ENCODE results near the gene FAM89A.
"Not testable (repeated sequence)": the region's sequence is repeated elsewhere in the genome, so short reads cannot be mapped to it uniquely, and the experiment has no call there.

The FAM89A gene

DNA sequence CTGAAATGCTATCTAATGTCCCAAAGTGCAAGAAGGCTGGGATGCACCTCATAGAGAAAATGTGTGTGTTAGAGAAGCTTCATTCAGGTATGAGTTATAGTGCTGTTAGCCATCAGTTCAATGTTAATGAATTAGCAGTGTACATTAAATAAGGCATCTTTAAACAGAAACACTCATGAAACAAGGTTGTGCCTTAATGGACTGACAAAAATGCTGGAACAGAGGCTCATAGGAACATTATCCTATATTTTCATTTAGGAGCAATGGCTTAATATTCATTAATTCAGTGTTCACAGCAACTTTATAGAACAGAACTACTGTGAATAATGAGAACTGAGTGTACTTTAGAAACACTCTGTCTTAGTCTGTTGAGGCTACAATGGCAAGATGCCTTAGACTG is 15.2 kb upstream of the FAM89A start:
- DNase-seq (ENCODE audit: low spot score) = no peak

DNA sequence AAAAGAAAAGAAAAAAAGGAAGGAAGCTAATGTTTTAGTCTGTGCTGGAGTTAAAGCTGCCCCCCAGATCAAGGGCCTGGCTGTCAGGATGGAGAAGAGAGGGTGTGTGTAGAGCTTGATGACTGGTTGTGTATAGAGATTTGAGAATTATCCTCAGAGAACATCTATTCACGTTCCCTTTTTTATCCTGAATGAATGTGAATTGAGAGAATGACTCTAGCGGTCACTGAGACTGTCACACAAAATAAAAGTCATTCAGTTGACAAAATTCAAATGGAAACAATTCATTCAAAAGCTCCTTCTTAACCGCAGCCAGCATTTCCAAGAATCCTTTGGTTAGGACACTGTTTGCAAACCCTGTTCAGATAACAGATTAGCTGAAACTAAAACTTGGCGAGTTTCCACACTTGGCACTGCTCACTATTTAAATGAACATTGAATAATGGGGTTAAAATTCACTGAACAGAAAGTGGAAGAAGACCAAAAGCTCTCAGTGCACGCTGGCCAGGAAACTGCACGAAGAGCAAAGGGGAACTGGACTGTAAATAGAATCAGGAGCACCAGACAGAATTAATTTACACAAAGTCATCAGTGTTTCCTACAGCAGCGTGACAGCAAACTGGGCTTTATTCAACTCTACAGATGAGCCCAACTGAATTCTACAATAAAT is 13.6 kb upstream of the FAM89A start:
- DNase-seq (ENCODE audit: low spot score) = peak; percentile 85

DNA sequence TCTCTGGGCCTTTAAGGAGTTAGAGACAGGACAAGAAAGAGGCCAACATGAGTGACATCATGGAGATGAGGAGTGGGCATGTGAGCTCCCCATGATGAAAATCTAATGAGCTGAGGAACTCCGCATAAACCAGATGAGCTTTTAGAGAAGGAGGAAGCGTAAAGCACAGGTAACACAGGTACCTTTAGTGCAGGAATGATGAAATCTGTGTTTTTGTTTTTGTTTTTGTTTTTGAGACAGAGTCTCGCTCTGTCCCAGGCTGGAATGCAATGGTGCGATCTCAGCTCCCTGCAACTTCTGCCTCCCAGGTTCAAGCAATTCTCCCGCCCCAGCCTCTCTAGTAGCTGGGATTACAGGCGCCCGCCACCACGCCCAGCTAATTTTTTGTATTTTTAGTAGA is 12.7 kb upstream of the FAM89A start:
- DNase-seq (ENCODE audit: low spot score) = no peak

DNA sequence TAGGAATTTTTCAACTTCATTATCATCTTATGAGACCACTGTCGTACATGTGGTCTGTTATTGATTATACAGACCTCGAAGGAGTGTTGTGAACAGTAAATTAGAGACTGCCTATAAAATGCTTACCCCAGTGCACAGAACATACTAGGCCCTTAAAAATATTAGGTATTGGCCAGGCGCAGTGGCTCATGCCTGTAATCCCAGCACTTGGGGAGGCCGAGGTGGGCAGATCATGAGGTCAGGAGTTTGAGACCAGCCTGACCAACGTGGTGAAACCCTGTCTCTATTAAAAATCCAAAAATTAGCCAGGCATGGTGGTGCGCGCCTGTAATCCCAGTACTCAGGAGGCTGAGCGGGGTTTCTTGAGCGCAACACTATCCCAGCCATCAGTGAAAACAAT is 10.9 kb upstream of the FAM89A start:
- DNase-seq (ENCODE audit: low spot score) = not testable (repeated sequence)

DNA sequence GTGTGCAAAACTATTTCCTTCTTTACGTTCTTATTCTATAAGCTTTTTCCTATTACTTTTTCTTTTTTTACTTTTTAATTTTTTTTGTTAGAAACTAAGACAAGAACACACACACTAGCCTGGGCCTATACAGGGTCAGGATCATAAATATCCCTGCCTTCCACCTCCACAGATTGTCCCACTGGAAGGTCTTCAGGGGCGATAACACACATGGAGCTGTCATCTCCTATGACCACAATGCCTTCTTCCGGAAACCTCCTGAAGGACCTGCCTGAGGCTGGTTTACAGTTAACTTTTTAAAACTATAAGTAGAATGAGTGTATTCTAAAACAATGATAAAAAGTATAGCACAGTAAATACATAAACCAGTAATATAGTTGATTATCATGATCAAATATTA is 10.3 kb upstream of the FAM89A start:
- DNase-seq (ENCODE audit: low spot score) = no peak

DNA sequence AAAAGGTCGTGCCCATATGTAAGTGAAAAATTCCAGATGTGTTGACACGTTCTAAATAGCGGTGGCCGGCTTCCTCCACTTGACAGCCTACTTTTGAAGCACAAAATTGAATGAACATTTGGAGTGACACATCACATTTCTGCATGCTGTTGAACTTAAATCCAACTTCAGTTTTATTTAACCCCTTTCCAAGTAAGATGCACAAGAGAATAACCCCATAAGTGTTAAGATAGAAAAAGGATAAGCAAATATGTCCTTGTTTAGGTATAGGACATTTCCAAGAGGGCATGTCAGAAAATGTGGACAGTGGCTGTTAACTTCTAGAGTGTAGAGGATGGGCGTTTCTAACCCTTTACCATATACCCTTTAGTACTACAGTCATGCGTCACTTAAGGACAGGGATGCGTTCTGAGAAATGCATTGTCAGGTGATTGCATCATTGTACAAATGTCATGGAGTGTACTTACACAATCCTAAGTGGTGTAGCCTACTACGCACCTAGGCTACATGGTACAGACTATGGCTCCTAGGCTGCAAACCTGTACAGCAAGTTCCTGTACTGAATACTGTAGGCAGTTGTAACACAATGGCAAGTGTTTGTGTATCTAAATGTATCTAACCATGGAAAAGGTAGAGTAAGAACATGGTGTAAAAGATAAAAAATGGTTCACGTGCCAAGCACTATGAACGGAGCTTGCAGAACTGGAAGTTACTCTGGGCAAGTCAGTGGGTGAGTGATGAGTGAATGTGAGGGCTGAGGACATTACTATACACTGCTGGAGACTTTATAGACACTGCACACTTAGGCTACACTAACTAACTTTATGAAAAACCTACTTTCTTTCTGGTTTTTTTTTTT is 9.3 kb upstream of the FAM89A start:
- DNase-seq (ENCODE audit: low spot score) = no peak

DNA sequence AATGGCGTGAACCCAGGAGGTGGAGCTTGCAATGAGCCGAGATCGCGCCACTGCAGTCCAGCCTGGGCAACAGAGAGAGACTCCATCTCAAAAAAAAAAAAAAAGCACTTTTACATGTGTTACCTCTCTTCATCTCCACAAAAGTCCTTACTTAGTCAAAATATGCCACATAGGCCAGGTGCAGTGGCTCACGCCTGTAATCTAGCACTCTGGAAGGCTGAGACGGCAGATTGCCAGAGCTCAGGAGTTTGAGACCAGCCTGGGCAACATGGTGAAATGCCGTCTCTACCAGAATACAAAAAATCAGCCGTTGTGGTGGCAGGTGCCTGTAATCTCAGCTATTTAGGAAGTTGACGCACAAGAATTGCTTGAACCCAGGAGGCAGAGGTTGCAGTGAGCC is 8.4 kb upstream of the FAM89A start:
- DNase-seq (ENCODE audit: low spot score) = not testable (repeated sequence)

DNA sequence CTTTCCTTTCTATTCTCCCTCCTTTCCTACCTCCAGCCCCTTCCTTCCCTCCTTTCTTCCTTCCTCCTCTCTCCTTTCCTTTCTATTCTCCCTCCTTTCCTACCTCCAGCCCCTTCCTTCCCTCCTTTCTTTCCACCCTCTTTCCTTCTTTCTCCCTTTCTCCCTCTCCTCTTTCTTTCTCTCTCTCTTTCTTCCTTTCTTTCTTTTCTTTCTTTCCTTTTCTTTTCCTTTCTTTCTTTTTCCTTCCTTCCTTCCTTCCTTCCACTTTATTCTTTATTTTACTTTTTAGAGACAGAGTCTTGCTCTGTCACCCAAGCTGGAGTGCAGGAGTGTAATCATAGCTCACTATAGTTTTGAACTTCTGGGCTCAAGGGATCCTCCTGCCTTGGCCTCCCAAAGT is 7.5 kb upstream of the FAM89A start:
- DNase-seq (ENCODE audit: low spot score) = not testable (repeated sequence)

DNA sequence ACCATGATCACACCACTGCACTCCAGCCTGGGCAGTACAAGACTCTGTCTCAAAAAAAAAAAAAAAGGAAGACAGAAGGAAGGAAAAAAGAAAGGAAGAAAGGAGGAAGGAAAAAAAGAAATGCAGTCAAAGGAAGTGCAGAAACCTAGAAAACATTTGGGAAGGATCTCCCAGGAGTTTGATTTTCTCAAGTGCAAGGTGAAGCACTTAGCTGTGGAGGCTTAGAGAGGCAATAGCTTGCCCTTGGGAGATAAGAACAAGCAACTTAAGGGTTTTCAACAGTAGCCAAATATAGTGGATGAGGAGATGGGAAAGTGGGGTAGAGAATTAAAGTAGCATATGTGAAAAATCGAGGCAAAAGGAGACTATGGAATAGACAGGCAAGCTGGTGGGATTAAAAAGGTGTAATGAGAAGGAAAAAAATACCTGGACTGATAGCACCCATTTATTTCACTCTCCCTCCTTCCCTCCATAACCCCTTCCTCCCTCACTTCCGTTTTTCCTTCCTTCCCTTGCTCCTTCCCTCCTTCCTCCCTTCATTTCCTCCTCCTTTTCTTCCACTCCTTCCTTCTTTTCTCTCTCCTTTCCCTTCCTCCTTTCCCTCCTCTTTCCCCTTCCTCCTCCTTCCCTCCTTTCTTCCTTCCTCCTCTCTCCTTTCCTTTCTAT is 6.8 kb upstream of the FAM89A start:
- DNase-seq (ENCODE audit: low spot score) = no peak

DNA sequence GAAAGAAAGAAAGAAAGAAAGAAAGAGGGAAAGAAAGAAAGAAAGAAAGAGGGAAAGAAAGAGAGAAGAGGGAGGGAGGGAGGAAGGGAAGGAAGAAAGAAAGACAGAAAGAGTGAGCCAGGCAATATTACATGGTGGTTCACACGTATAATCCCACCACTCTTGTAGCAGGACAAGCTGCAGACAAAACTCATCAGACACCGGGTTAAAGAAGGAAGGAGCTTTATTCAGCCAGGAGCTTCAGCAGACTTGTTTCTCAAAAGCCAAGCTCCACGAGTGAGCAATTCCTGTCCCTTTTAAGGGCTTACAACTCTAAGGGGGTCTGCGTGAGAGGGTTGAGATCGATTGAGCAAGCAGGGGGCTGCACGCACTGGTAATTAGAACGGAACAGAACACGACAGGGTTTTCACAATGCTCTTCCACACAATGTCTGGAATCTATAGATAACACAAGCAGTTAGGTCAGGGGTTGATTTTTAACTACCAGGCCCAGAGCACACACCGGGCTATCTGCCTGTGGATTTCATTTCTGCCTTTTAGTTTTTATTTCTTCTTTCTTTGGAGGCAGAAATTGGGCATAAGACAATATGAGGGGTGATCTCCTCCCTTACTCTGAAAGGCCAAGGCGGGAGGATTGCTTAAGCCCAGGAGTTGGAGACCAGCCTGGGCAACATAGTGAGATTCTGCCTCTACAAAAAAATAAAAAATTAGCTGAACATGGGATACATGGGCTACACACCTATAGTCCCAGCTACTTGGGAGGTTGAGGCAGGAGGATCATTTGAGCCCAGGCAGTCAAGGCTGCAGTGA is 6.1 kb upstream of the FAM89A start:
- DNase-seq (ENCODE audit: low spot score) = not testable (repeated sequence)

DNA sequence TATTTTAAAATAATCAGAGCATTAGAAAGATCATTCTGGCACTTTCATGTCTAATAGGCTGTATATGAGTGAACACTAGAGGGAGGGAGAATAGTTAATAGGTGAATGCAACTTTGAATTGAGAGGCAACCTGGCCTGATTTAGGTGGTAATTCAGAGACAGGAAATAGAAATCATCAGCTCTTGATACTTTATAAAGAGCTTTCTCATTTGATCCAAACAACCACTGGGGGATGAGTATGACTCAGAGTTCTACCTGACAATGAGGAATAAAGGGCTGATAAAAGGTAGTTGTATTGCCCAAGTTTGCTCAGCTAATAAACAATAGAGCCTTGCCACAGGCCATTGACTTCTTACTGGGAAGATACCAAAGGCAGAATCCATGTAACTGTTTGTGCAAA is 5.2 kb upstream of the FAM89A start:
- DNase-seq (ENCODE audit: low spot score) = no peak

DNA sequence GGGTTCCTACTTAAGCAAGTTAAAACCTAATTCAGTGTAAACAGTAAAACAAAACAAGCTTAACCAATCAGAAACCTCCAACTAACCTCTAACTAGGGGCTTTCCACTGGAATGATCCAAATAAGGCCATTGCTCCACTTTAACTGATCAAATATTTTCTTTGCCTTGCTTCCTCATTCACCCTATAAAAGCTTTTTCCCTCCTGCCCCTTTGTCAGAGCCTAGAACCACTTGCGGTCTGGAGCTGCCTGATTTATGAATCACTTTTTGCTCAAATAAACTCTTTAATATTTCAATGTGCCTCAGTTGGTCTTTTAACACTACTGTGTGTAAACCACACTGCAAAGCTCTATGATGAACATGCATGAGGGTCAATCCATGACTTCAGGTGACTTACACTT is 4.5 kb upstream of the FAM89A start:
- no peak for DNase-seq (ENCODE audit: low spot score)

DNA sequence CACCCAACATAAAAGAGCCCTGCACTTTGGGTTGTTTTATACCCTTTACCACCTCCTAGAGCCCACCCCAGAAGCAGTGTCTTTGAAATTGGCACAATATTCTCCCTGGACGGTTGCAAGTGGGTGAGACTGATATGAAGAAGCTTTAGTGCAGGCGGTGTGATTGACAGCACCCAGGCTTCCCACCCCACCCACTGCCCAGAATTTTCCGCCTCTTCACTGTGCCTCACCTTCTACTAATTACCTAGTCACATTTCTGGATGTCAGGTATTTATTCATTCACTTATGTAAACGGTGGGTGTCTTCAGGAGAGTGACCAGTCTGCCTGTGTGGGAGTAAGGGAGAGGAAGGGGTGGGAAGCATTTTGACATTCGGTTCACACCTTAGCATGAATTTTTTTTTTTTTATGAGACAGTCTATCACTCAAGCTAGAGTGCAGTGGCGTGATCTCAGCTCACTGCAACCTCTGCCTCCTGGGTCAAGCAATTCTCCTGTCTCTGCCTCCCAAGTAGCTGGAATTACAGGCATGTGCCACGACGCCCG is 1.7 kb upstream of the FAM89A start:
- DNase-seq (ENCODE audit: low spot score) = no peak

DNA sequence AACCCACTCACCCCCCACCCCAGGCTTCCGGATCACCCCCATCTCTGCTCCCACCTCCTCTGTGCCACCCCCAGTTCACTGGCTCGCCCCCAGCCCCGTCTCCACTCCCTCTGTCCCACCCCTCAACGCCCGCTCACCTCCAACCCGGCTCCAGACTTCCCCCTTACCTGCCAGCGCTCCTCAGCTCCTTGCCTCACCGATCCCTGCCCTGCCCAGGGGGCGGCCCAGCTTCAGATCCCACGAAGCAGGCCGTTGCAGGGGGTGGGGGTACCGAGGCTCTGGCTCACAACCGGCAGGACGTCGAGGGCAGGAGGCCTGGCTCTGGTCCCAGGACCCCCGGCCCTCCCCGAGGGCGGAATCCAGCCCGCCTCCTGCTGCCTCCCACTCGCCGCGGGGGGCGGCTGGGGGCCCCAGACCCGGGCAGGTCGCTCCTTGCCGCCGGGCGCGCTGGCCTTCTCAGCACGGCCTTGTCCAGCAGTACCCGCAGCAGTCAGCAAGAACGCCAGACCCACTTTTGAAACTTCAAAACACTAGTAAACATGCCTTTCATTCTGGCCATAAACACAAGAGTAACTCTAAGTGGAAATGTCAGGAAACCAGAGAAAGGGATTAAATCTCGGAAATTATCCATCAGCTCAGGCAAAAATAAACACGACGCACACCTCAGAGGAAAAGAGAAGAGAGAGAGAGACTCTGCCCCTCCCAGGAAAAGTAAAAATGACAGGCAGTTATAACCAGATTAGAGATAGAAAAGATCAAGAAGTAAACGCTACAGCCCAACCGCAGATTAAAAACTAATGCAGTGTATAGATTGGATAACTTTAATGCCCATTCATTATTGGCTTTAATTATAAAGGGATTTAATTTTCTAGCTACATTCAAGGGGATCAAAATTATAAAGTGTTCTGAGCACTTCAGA is 1.0 kb upstream of the FAM89A start:
- DNase-seq (ENCODE audit: low spot score) = no peak

DNA sequence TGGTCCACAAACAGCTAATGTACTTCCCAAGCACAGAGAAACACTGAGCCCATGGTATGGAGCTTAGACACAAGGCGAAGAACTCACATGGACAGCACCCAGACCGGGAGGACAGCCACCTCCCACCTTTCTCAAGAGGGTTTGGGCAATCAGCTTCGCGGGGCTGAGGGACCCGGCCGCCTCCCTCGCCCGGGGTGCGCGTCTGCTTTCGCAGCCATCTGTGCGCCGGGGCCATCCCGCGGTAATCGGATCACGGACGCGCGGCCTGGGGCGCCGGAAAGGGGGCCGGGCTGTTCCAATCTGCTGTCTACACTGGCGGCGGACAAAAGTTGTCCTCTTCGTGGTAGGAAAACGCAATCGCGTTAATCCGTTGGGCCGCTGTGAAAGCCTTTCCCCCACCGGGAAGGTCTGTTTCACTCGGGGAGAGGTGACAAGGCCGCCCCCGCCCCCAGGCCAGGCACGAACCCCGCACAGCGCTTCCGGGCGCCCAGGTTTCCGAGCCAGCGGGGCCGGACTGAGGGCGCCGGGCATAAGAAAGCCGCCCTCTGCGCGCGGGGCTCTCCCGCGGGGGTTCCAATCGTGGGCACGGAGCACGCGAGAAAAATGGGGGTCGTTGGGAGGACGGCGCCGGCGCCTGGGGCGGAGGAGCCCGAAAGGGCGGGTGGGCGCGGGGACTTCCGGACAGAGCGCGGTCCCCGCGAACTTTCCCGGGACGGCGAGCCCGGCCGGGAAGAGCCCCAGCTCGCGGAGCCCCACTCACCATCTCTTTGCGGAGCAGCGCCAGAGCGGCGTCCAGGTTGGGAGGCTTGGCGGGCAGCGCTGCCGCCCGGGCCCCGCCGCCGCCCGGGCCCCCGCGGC is 664 bp downstream of the FAM89A start:
- DNase-seq (ENCODE audit: low spot score) = peak; percentile 11

DNA sequence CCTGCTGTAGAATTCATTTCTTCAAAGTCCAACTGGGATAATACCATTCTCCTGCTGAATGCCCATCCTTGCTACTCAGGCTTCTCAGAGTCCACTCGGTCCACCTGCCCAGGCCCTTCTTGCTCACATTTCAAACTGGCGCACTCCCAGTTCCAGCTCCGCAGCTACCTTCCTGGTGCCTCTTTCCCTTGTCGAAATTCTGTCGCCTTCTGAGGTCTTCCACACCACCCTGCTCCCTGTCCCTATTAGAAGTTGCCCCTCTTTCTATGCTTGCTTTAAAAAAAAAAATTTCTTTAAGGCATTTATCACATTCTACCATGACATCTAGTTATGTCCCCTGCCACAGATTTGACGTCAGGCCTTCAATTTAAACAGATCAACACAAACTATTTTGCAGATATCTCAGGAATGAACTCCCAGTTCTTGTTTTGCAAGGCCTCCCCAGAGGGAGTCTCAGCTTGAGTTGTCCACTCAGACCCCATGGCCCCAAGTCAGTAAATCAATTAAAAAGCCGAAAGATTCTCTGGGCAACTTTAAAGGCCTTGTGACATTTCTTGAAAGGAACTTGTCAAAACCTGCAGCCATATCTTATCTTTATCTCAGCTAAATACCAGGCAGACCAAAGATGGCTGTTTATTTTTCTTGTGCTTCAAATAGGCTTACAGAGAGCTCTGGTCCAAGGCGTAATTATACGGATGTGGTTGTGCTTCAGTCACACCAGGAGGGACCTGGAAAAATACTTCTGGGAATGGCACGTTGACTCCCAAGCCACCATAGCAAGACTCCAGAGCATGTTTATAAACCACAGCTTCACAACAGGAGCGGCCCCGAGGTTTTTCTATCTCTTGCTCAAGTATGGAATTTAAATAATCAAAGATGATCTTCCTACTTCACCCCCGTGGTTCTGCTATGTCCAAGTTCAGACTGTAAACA is 2.2 kb downstream of the FAM89A start:
- DNase-seq (ENCODE audit: low spot score) = no peak

DNA sequence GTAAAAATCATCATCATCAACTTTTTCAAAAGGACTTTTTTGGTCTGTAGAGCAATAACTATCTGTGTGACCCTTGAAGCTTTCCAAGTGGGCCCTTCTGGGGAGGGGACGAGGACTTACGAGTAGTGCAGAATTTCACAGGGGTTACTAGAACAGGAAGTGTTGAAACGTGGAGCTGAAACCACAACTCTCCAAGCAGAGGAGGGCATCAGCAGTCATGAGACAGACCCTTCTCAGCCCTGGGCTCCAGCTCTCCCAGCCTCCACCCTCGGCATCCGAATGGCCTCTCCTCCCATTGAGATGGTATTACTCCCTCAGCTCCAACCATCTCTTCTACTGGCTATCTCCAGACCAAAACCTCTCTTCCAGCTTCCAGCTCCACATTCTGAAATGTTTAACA is 3.6 kb downstream of the FAM89A start:
- peak; percentile 14 for DNase-seq (ENCODE audit: low spot score)

DNA sequence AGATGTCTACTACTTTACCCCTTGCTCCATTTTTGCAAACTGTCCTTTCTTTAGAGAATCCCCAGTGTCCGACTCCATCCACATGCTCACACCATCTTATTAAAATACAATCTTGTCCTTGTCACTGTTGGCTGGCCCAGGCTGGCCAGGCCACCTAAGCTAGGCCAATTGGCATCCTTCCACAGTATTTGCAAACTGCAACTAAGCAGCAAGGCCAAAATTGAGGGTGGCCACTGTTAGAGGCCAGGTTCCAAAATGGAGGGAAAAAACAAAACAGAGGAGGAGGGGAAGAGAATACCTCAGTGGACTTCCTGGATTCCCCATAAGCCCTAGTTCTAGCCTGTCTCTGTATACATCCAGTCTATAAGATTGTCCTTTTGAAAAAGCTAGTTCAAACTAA is 4.3 kb downstream of the FAM89A start:
- DNase-seq (ENCODE audit: low spot score) = peak; percentile 15

DNA sequence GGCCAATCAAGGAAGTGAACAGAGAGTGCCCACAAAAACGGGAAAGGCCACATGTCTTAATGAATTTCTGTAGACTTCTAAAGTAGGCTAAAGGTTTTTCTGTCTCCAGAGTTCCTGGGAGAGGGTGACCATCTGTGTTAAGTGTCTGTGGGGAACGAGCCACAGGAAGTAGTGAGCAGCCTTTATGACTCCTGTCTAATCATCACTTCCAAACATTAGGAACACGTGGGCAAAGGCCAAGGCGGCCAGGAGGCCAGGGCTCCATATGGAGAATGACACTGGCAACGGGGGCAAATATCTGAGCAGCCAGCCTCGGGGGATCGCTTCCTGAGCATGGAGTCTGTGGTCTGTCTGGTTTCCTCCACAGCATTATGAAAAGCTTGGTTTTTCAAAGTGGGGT is 7.1 kb downstream of the FAM89A start:
- no peak for DNase-seq (ENCODE audit: low spot score)

Data from pons (tissue), 1 donor.